HEK293T (cell line): Measurements from ENCODE around the gene WNT9B.

Experiments
- CTCF ChIA-PET: fragments of 350-600 bp; formaldehyde crosslinking; extraction: SDS; loops from one replicate; lab custom pipeline; 2021; ENCODE audit warnings: antibody characterized with exemption, inconsistent platforms; lab: Yijun Ruan, JAX
- POLR2A ChIA-PET: fragments of 350-600 bp; formaldehyde crosslinking; extraction: SDS; loops from one replicate; lab custom pipeline; 2020; ENCODE audit warnings: antibody characterized with exemption, inconsistent platforms; lab: Yijun Ruan, JAX
- DNase-seq: peaks from one replicate; pipeline ENCODE4 v3.0.0; 2012; ENCODE audit warnings: mixed read lengths; ENCODE audit errors: extremely low spot score
- BHLHE40 ChIP-seq: fragments of 450-650 bp; IDR thresholded peaks from 2 replicates; pipeline ENCODE4 v1.6.1; 2016; ENCODE audit warnings: mild to moderate bottlenecking, moderate library complexity, borderline replicate concordance
- CTBP1 ChIP-seq: fragments of 450-650 bp; IDR thresholded peaks from 2 replicates; pipeline ENCODE4 v1.6.1; 2016; ENCODE audit warnings: borderline replicate concordance
- ELF4 ChIP-seq: fragments of 450-650 bp; IDR thresholded peaks from 2 replicates; pipeline ENCODE4 v1.6.1; 2017; ENCODE audit warnings: antibody characterized with exemption
- FOXA1 ChIP-seq: fragments of 450-650 bp; IDR thresholded peaks from 2 replicates; pipeline ENCODE4 v1.6.1; 2016; ENCODE audit warnings: mild to moderate bottlenecking
- FOXK2 ChIP-seq: fragments of 450-650 bp; IDR thresholded peaks from 2 replicates; pipeline ENCODE4 v1.6.1; 2016; ENCODE audit warnings: mild to moderate bottlenecking
- FOXM1 ChIP-seq: fragments of 450-650 bp; IDR thresholded peaks from 2 replicates; pipeline ENCODE4 v1.6.1; 2017; ENCODE audit warnings: mild to moderate bottlenecking, borderline replicate concordance
- HDGF ChIP-seq: fragments of 450-650 bp; IDR thresholded peaks from 2 replicates; pipeline ENCODE4 v1.6.1; 2017; ENCODE audit warnings: antibody characterized with exemption, borderline replicate concordance
- L3MBTL2 ChIP-seq: fragments of 450-650 bp; conservative IDR thresholded peaks from 2 replicates; pipeline ENCODE4 v1.6.1; 2016; ENCODE audit warnings: mild to moderate bottlenecking
- LEF1 ChIP-seq: fragments of 450-650 bp; IDR thresholded peaks from 2 replicates; pipeline ENCODE4 v1.6.1; 2017; ENCODE audit warnings: mild to moderate bottlenecking, borderline replicate concordance
- NFRKB ChIP-seq: fragments of 450-650 bp; IDR thresholded peaks from 2 replicates; pipeline ENCODE4 v1.6.1; 2016; ENCODE audit warnings: mild to moderate bottlenecking, moderate library complexity
- PKNOX1 ChIP-seq: fragments of 450-650 bp; IDR thresholded peaks from 2 replicates; pipeline ENCODE4 v1.6.1; 2016
- SP1 ChIP-seq: fragments of 450-650 bp; IDR thresholded peaks from 2 replicates; pipeline ENCODE4 v1.6.1; 2017
- SUZ12 ChIP-seq: fragments of 450-650 bp; IDR thresholded peaks from 2 replicates; pipeline ENCODE4 v1.6.1; 2016; ENCODE audit warnings: mild to moderate bottlenecking
- TARDBP ChIP-seq: fragments of 450-650 bp; IDR thresholded peaks from 2 replicates; pipeline ENCODE4 v1.6.1; 2016
- ZNF384 ChIP-seq: fragments of 450-650 bp; IDR thresholded peaks from 2 replicates; pipeline ENCODE4 v1.6.1; 2016

Gene WNT9B

GRCh38 chr17:46890638-46891037, 39.3 kb downstream of the WNT9B start:
- ChIA-PET POLR2A (no interaction called here), CTCF (no interaction called here)
- no peak for TF ChIP-seq ELF4
- TF ChIP-seq LEF1 = no peak
- TF ChIP-seq BHLHE40 = no peak
- TF ChIP-seq NFRKB = no peak
- TF ChIP-seq SP1 = no peak
- TF ChIP-seq ZNF384 = no peak
- no peak for TF ChIP-seq FOXA1
- TF ChIP-seq FOXM1 = no peak
- TF ChIP-seq CTBP1 = no peak
- no peak for TF ChIP-seq L3MBTL2
- TF ChIP-seq PKNOX1 = no peak
- DNase-seq = no peak

GRCh38 chr17:46892192-46892703, 40.9 kb downstream of the WNT9B start:
- POLR2A ChIA-PET = no interaction called here
- no peak for TF ChIP-seq TARDBP
- CTCF ChIA-PET = no interaction called here
- no peak for DNase-seq

- TF ChIP-seq HDGF (no peak), PKNOX1 (no peak), FOXK2 (no peak), TARDBP (no peak), ELF4 (no peak), NFRKB (no peak), ZNF384 (no peak), LEF1 (no peak), CTBP1 (no peak), SP1 (no peak)
- POLR2A ChIA-PET = no interaction called here
- no peak for DNase-seq
- CTCF ChIA-PET = no interaction called here
Measured at GRCh38 chr17:46894024-46894423, 42.6 kb downstream of the WNT9B start.

DNA sequence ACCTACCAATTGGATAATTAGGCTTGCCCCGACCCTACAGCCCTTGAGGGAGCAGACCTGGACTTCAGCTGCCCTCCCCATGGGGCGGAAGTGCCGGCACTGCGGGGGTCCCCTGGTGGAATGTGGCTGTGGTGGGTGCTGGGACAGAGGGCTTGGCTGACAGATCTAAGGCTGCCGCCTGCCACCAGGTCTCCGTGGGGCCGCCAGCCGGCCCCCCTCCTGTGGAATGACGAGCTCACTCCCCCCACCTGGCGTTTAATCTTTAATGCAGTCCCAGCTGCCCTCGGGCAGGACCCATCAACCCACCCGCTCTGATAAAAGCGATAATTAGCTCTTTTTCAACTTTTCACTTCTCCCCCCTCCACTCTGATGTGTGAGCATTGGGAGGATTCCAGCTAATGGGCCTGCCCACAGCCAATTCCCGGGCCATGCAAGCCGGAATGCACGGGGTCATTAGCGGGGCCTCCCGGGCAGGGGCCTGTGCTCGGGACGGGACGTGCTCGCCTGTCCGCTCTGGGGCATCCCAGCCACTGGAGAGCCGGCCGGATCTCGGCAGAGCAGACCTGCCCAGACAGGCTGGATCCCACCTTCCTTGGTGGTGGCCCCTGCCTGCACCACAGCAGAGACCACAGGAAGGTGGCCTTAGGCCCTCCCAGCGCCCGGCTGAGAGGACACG, 43.2 kb downstream of the WNT9B start:
- ChIA-PET CTCF (no interaction called here), POLR2A (no interaction called here)
- DNase-seq = no peak
- no peak for TF ChIP-seq NFRKB

- no peak for TF ChIP-seq LEF1
- TF ChIP-seq PKNOX1 = no peak
- no peak for TF ChIP-seq ZNF384
- TF ChIP-seq NFRKB = no peak
- no peak for TF ChIP-seq SUZ12
- CTCF ChIA-PET = no interaction called here
- POLR2A ChIA-PET = no interaction called here
- no peak for DNase-seq
Measured at GRCh38 chr17:46895171-46895570, 43.8 kb downstream of the WNT9B start.

DNA sequence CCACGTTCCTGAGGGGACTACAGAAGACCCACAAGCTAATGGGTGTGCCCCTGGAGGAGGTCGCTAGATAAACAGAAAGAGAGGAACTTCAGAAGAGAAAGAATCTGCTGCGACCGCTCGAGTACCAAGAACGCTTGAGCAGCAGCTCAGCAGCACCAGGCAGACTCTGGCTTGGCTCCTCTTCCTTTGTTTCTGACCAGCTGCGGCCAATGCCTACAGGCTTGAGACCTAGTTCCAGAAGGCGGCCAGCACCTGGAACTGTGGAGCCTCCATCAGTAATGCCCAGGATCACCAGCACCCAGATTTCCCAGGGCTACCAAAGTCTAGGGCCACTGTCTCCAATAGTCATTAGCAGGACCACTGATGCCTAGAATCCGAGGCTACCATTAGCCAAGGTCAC, 45.6 kb downstream of the WNT9B start:
- ChIA-PET CTCF (interaction anchor here (0.6 kb wide), 1 partner anchor 1124 kb away, joined by 7 read pairs; no protein-coding TSS in a partner anchor), POLR2A (no interaction called here)
- no peak for TF ChIP-seq FOXM1
- TF ChIP-seq CTBP1 = no peak
- no peak for TF ChIP-seq TARDBP
- TF ChIP-seq LEF1 = no peak
- no peak for TF ChIP-seq BHLHE40
- no peak for TF ChIP-seq L3MBTL2
- no peak for DNase-seq

- CTCF ChIA-PET = no interaction called here
- TF ChIP-seq FOXA1 = no peak
- no peak for TF ChIP-seq HDGF
- no peak for TF ChIP-seq BHLHE40
- TF ChIP-seq ZNF384 = no peak
- POLR2A ChIA-PET = no interaction called here
- DNase-seq = no peak
Measured at GRCh38 chr17:46898364-46898763, 47.0 kb downstream of the WNT9B start.

GRCh38 chr17:46898860-46899259, 47.5 kb downstream of the WNT9B start:
- TF ChIP-seq NFRKB (no peak), FOXM1 (no peak), ELF4 (no peak), BHLHE40 (no peak), HDGF (no peak), FOXA1 (no peak), LEF1 (no peak), SP1 (no peak)
- ChIA-PET CTCF (no interaction called here), POLR2A (no interaction called here)
- no peak for DNase-seq
